Measurements from ENCODE around the gene SULT1C2. TPM values are rescaled to one million over a fixed set of nuclear protein-coding genes. Genes with fewer than 3 reads are reported as not detected.

Gene SULT1C2
- total and polyA plus RNA-seq, 4 donors = 0.07 to 8.9 (median 0.62) TPM

DNA sequence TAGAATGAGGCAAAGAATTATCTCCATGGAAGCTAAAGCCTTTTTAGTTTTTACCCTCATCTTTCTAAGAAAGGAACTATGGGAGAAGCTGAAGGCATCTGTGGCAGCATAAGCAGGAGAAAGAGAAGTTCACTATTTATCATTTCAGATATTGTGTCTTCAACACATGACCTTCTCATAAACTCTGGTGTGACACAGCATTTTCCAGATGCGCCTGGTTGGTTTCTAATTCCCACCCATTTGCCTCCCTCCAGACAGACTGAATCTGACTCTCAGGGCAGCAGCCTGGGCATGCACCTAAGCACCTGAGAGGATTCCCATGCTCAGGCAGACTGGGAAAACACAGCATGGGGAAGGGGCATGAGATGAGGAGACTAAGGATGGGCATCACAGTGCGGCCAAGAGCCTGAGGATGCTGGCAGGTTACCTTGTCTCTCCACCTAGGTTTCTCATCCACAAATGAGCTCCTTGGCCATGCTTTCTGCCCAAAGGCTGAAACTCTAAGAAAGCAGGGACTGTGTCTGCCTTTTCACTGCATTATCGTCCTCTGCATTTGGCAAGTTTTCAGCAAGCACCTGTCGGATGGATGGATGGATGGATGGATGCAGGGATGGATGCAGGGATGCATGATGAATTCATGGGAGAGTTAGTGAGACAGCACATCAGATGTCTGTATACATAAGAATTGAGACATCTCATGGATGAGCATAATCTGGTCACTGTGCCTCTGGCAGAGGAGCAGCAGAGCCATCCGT is 60.3 kb downstream of the SULT1C2 start:
- no peaks in the 10 kb centered on the region for H3K9me3 ChIP-seq (ENCODE audit: control insufficient read depth in 4 of 4, low read length in 3 of 4)
- H3K27me3 ChIP-seq (ENCODE audit: control insufficient read depth in 4 of 4, insufficient read depth in 4 of 4, low read length in 3 of 4) = peaks cover 0 to 5% (median 0%) of the 10 kb centered on the region in 4 donors
- TF ChIP-seq, protein P1, sequence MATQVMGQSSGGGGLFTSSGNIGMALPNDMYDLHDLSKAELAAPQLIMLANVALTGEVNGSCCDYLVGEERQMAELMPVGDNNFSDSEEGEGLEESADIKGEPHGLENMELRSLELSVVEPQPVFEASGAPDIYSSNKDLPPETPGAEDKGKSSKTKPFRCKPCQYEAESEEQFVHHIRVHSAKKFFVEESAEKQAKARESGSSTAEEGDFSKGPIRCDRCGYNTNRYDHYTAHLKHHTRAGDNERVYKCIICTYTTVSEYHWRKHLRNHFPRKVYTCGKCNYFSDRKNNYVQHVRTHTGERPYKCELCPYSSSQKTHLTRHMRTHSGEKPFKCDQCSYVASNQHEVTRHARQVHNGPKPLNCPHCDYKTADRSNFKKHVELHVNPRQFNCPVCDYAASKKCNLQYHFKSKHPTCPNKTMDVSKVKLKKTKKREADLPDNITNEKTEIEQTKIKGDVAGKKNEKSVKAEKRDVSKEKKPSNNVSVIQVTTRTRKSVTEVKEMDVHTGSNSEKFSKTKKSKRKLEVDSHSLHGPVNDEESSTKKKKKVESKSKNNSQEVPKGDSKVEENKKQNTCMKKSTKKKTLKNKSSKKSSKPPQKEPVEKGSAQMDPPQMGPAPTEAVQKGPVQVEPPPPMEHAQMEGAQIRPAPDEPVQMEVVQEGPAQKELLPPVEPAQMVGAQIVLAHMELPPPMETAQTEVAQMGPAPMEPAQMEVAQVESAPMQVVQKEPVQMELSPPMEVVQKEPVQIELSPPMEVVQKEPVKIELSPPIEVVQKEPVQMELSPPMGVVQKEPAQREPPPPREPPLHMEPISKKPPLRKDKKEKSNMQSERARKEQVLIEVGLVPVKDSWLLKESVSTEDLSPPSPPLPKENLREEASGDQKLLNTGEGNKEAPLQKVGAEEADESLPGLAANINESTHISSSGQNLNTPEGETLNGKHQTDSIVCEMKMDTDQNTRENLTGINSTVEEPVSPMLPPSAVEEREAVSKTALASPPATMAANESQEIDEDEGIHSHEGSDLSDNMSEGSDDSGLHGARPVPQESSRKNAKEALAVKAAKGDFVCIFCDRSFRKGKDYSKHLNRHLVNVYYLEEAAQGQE (IDR thresholded peaks at IDR 0.05) = no peak
- TF ChIP-seq NR2F2 (IDR thresholded peaks at IDR 0.05) = no peak
- TF ChIP-seq EGR1 (IDR thresholded peaks at IDR 0.05; ENCODE audit: low read depth in 2 of 2) = no peak
- TF ChIP-seq FOXA1 (IDR thresholded peaks at IDR 0.05) = no peak
- no peak for TF ChIP-seq JUND (IDR thresholded peaks at IDR 0.05)
- TF ChIP-seq HNF4A (conservative IDR thresholded peaks at IDR 0.05) = no peak
- TF ChIP-seq, protein P2, sequence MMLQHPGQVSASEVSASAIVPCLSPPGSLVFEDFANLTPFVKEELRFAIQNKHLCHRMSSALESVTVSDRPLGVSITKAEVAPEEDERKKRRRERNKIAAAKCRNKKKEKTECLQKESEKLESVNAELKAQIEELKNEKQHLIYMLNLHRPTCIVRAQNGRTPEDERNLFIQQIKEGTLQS (IDR thresholded peaks at IDR 0.05) = no peak
- TF ChIP-seq FOXA2 (IDR thresholded peaks at IDR 0.05) = no peak
- no peak for TF ChIP-seq ZBTB33 (IDR thresholded peaks at IDR 0.05)
- TF ChIP-seq MAX (IDR thresholded peaks at IDR 0.05) = no peak
- no peak for TF ChIP-seq RXRA (IDR thresholded peaks at IDR 0.05)
- TF ChIP-seq SP1 (IDR thresholded peaks at IDR 0.05) = no peak
- no peak for TF ChIP-seq CTCF (IDR thresholded peaks at IDR 0.05; ENCODE audit: low read depth, low read length, missing input control)
- no peak for TF ChIP-seq YY1 (IDR thresholded peaks at IDR 0.05)
- TF ChIP-seq HNF4G (IDR thresholded peaks at IDR 0.05) = no peak
- no peak for TF ChIP-seq TAF1 (conservative IDR thresholded peaks at IDR 0.05)
- no peak for TF ChIP-seq GABPA (IDR thresholded peaks at IDR 0.05 in 1 of 2, conservative IDR thresholded peaks at IDR 0.05 in 1 of 2)
- TF ChIP-seq RAD21 (IDR thresholded peaks at IDR 0.05) = no peak
- no peak for DNase-seq (ENCODE audit: low spot score)
- H3K4me3 ChIP-seq (ENCODE audit: low read depth in 1 of 3, low read length in 3 of 3) = no peak overlapping the region
- WGBS = 83% methylated on average over 5 of the region's 5 CpGs
- no peaks in the 10 kb centered on the region for H3K36me3 ChIP-seq (ENCODE audit: control insufficient read depth in 4 of 4, insufficient read depth in 3 of 4, low read depth in 1 of 4, low read length in 3 of 4)
- H3K27ac ChIP-seq (ENCODE audit: low read depth in 1 of 2, low read length in 2 of 2) = no peak overlapping the region
- no peak overlapping the region for H3K9ac ChIP-seq (ENCODE audit: low read depth in 1 of 2, low read length in 2 of 2)
- H3K4me1 ChIP-seq (ENCODE audit: control insufficient read depth in 4 of 4, insufficient read depth in 4 of 4, low read length in 3 of 4) = no peaks in the 10 kb centered on the region
